H1 (cell line): ENCODE results near the gene TMEM147. TPM values are rescaled to one million over a fixed set of nuclear protein-coding genes. Genes with fewer than 3 reads are reported as not detected.

Source experiments
- CTCF ChIA-PET: fragments of 300-600 bp; sonication (Branson Sonifier 250); formaldehyde crosslinking; loops from one replicate; lab custom pipeline; 2021; ENCODE audit not compliant: partially characterized antibody; lab: Charles Lee
- POLR2A ChIA-PET: fragments of 300-600 bp; sonication (Branson Sonifier 250); formaldehyde crosslinking; loops from one replicate; lab custom pipeline; 2021; ENCODE audit warnings: inconsistent platforms; ENCODE audit not compliant: partially characterized antibody; lab: Charles Lee
- DNase-seq, 2 experiments: peaks; one replicate each; pipeline versions ENCODE4 v3.0.0 to v3.0.0-alpha.2; 2010 to 2022; ENCODE audit warnings: low spot score in 2 of 2, low read depth in 1 of 2, mixed read lengths in 1 of 2
- FAIRE-seq: peaks from 2 replicates; lab custom pipeline; 2011; peaks lifted over from hg19 to GRCh38; lab: Jason Lieb, UNC
- H2AFZ ChIP-seq: 2 replicates; pipeline ENCODE4 v1.8.1; 2012; ENCODE audit warnings: low read length, inconsistent platforms
- H2AK5ac ChIP-seq: 2 replicates; pipeline ENCODE4 v1.6.1; 2013; ENCODE audit warnings: low read depth, low read length
- H2BK120ac ChIP-seq: replicated peaks from 2 replicates; pipeline ENCODE3; 2013; ENCODE audit warnings: low read depth, low read length, inconsistent platforms
- H2BK12ac ChIP-seq: 2 replicates; pipeline ENCODE4 v1.6.1; 2013; ENCODE audit warnings: low read depth, low read length
- H2BK15ac ChIP-seq: 2 replicates; pipeline ENCODE4 v1.6.1; 2013; ENCODE audit warnings: low read length
- H2BK20ac ChIP-seq: 2 replicates; pipeline ENCODE4 v1.6.1; 2013; ENCODE audit warnings: low read length
- H2BK5ac ChIP-seq: 2 replicates; pipeline ENCODE4 v1.6.1; 2013; ENCODE audit warnings: low read depth, low read length
- H3K14ac ChIP-seq: 2 replicates; pipeline ENCODE4 v1.6.1; 2013; ENCODE audit warnings: inconsistent platforms; ENCODE audit not compliant: insufficient read length
- H3K18ac ChIP-seq: 2 replicates; pipeline ENCODE4 v1.6.1; 2013; ENCODE audit warnings: low read length; ENCODE audit errors: extremely low read depth
- H3K23ac ChIP-seq: 2 replicates; pipeline ENCODE4 v1.6.1; 2013; ENCODE audit warnings: inconsistent platforms; ENCODE audit not compliant: insufficient read length
- H3K23me2 ChIP-seq: 2 replicates; pipeline ENCODE4 v1.6.1; 2013; ENCODE audit warnings: low read depth, low read length
- H3K27ac ChIP-seq: 2 replicates; pipeline ENCODE4 v1.6.1; 2011; ENCODE audit warnings: low read depth, low read length, inconsistent platforms
- H3K27me3 ChIP-seq, 4 experiments: replicated peaks in 1 of 4; 1 replicate in 1 of 4; 2 replicates in 3 of 4; pipeline versions ENCODE4 v1.6.1 to v1.8.1; 2011 to 2013; ENCODE audit warnings: low read length in 3 of 4, mild to moderate bottlenecking in 3 of 4, inconsistent platforms in 2 of 4, mixed read lengths in 2 of 4, moderate library complexity in 1 of 4; ENCODE audit not compliant: control insufficient read depth in 3 of 4, insufficient read depth in 3 of 4; ENCODE audit errors: extremely low read depth in 1 of 4
- H3K36me3 ChIP-seq, 4 experiments: 2 replicates each; pipeline versions ENCODE4 v1.6.1 to v1.8.1; 2011 to 2013; ENCODE audit warnings: mild to moderate bottlenecking in 4 of 4, low read length in 3 of 4, moderate library complexity in 2 of 4, control low read depth in 1 of 4, inconsistent platforms in 1 of 4; ENCODE audit not compliant: insufficient read depth in 4 of 4, control insufficient read depth in 2 of 4
- H3K4ac ChIP-seq: replicated peaks from 2 replicates; pipeline ENCODE3; 2013; ENCODE audit warnings: low read length, low read depth, mixed read lengths, inconsistent platforms; ENCODE audit not compliant: insufficient read length
- H3K4me1 ChIP-seq, 4 experiments: replicated peaks in 1 of 4; 1 replicate in 1 of 4; 2 replicates in 3 of 4; pipeline versions ENCODE4 v1.6.1 to v1.8.1; 2011 to 2013; ENCODE audit warnings: low read length in 3 of 4, inconsistent platforms in 2 of 4, mixed read lengths in 1 of 4; ENCODE audit not compliant: insufficient read depth in 4 of 4, control insufficient read depth in 3 of 4
- H3K4me2 ChIP-seq, 2 experiments: 2 replicates each; pipeline versions ENCODE4 v1.6.1 to v1.8.1; 2011 to 2013; ENCODE audit warnings: low read depth in 2 of 2, low read length in 2 of 2, control low read depth in 1 of 2, inconsistent platforms in 1 of 2, mild to moderate bottlenecking in 1 of 2; ENCODE audit not compliant: insufficient read depth in 1 of 2
- H3K4me3 ChIP-seq, 4 experiments: fragments of 200-600, 300-600 bp in 1 of 4; sonication (generic), shearing (Covaris generic), sonication (Bioruptor Twin) in 1 of 4; 2 replicates each; pipeline versions ENCODE4 v1.5.1 to v1.8.1; 2011 to 2016; ENCODE audit warnings: low read length in 4 of 4, low read depth in 3 of 4, control low read depth in 2 of 4, inconsistent platforms in 2 of 4, mild to moderate bottlenecking in 2 of 4, mixed read lengths in 1 of 4, moderate library complexity in 1 of 4; ENCODE audit not compliant: insufficient read depth in 2 of 4; ENCODE audit errors: extremely low read depth in 1 of 4
- H3K56ac ChIP-seq: replicated peaks from 2 replicates; pipeline ENCODE3; 2013; ENCODE audit warnings: low read depth, mild to moderate bottlenecking, mixed read lengths, low read length, inconsistent platforms; ENCODE audit not compliant: insufficient read length
- H3K79me1 ChIP-seq: 2 replicates; pipeline ENCODE4 v1.6.1; 2013; ENCODE audit warnings: low read depth, low read length, control low read depth
- H3K79me2 ChIP-seq, 2 experiments: 2 replicates each; pipeline versions ENCODE4 v1.6.1 to v1.8.1; 2012 to 2013; ENCODE audit warnings: low read length in 2 of 2, mild to moderate bottlenecking in 2 of 2, inconsistent platforms in 1 of 2; ENCODE audit not compliant: insufficient read depth in 2 of 2, control insufficient read depth in 1 of 2
- H3K9ac ChIP-seq, 4 experiments: replicated peaks in 1 of 4; 1 replicate in 1 of 4; 2 replicates in 3 of 4; pipeline versions ENCODE4 v1.6.1 to v1.8.1; 2011 to 2013; ENCODE audit warnings: low read depth in 3 of 4, low read length in 3 of 4, control low read depth in 2 of 4, mild to moderate bottlenecking in 2 of 4, moderate library complexity in 2 of 4, inconsistent platforms in 1 of 4; ENCODE audit errors: extremely low read depth in 1 of 4
- H3K9me3 ChIP-seq, 2 experiments: 2 replicates each; pipeline versions ENCODE4 v1.6.1 to v1.8.1; 2012 to 2013; ENCODE audit warnings: mild to moderate bottlenecking in 2 of 2, moderate library complexity in 2 of 2, control low read depth in 1 of 2, inconsistent platforms in 1 of 2, low read depth in 1 of 2, low read length in 1 of 2, mixed read lengths in 1 of 2; ENCODE audit not compliant: insufficient read depth in 2 of 2
- H4K20me1 ChIP-seq, 2 experiments: replicated peaks in 1 of 2; 2 replicates each; pipeline versions ENCODE3 to v1.8.1; 2011 to 2013; ENCODE audit warnings: inconsistent platforms in 2 of 2, low read length in 2 of 2, mild to moderate bottlenecking in 1 of 2; ENCODE audit not compliant: insufficient read depth in 2 of 2, control insufficient read depth in 1 of 2
- H4K5ac ChIP-seq: 2 replicates; pipeline ENCODE4 v1.6.1; 2013; ENCODE audit warnings: low read length, low read depth, mixed read lengths, inconsistent platforms; ENCODE audit not compliant: insufficient read length
- H4K8ac ChIP-seq: 2 replicates; pipeline ENCODE4 v1.8.0; 2013; ENCODE audit warnings: mild to moderate bottlenecking, moderate library complexity, low read length, inconsistent platforms; ENCODE audit not compliant: insufficient read depth; ENCODE audit errors: extremely low read depth
- H4K91ac ChIP-seq: replicated peaks from 2 replicates; pipeline ENCODE3; 2013; ENCODE audit warnings: low read length, mixed read lengths, inconsistent platforms; ENCODE audit not compliant: insufficient read length
- ASH2L ChIP-seq: fragments of 200-600, 300-600 bp; sonication (generic); IDR thresholded peaks from one replicate; pipeline ENCODE4 v1.7.1; 2017; ENCODE audit warnings: low read length
- BACH1 ChIP-seq: IDR thresholded peaks from 2 replicates; pipeline ENCODE4 v1.6.1; 2012; ENCODE audit warnings: low read length, improper control_type of control experiment
- CEBPB ChIP-seq: IDR thresholded peaks from 2 replicates; pipeline ENCODE4 v1.6.1; 2012; ENCODE audit warnings: low read depth, low read length
- CHD1 ChIP-seq: IDR thresholded peaks from 2 replicates; pipeline ENCODE4 v1.6.1; 2012; ENCODE audit warnings: low read depth, low read length, improper control_type of control experiment
- E2F6 ChIP-seq: IDR thresholded peaks from 2 replicates; pipeline ENCODE4 v1.6.1; 2012; ENCODE audit warnings: inconsistent platforms
- EZH2 ChIP-seq: fragments of 200-600 bp; sonication (generic); IDR thresholded peaks from 2 replicates; pipeline ENCODE4 v1.7.1; 2012; ENCODE audit warnings: low read depth, mild to moderate bottlenecking, moderate library complexity, low read length, inconsistent platforms; ENCODE audit not compliant: severe bottlenecking
- FOSL1 ChIP-seq: IDR thresholded peaks from 2 replicates; pipeline ENCODE4 v1.6.1; 2011; ENCODE audit warnings: mild to moderate bottlenecking, low read depth, low read length, moderate library complexity; ENCODE audit not compliant: insufficient read depth
- JUND ChIP-seq: IDR thresholded peaks from 2 replicates; pipeline ENCODE4 v1.6.1; 2011; ENCODE audit warnings: mild to moderate bottlenecking, improper control_type of control experiment, low read length
- PHF8 ChIP-seq: fragments of 200-600 bp; sonication (generic); conservative IDR thresholded peaks from 2 replicates; pipeline ENCODE4 v1.7.1; 2012; ENCODE audit warnings: low read depth, mild to moderate bottlenecking, inconsistent platforms, low read length, moderate library complexity
- POU5F1 ChIP-seq: IDR thresholded peaks from 2 replicates; pipeline ENCODE4 v1.6.1; 2011; ENCODE audit warnings: low read depth, mild to moderate bottlenecking, low read length, moderate library complexity
- SIRT6 ChIP-seq: IDR thresholded peaks from one replicate; pipeline ENCODE4 v1.7.1; 2012; ENCODE audit warnings: low read length, inconsistent platforms
- SIX5 ChIP-seq: IDR thresholded peaks from 2 replicates; pipeline ENCODE4 v1.6.1; 2011; ENCODE audit warnings: mild to moderate bottlenecking, low read depth, low read length
- SP2 ChIP-seq: IDR thresholded peaks from 2 replicates; pipeline ENCODE4 v1.6.1; 2012; ENCODE audit warnings: mild to moderate bottlenecking, low read length, inconsistent platforms
- TEAD4 ChIP-seq: IDR thresholded peaks from 2 replicates; pipeline ENCODE4 v1.6.1; 2012; ENCODE audit warnings: low read depth, low read length, inconsistent platforms, mixed read lengths
- WGBS, 2 experiments: shearing (Covaris generic) in 1 of 2; methylation state at CpG; one replicate each; pipeline versions ENCODE4 v1.1.6 to v1.1.7; 2013 to 2015; ENCODE audit warnings: low lambda C conversion rate in 2 of 2, mixed read lengths in 2 of 2, inconsistent platforms in 1 of 2, low coverage in 1 of 2, missing lambda C conversion rate in 1 of 2; ENCODE audit not compliant: insufficient replicate concordance in 2 of 2, insufficient coverage in 1 of 2, insufficient read length in 1 of 2; ENCODE audit errors: extremely low coverage in 1 of 2, missing lambda C conversion rate in 1 of 2; 5-methylcytosine and 5-hydroxymethylcytosine counted together
- polyA plus RNA-seq, 7 experiments: library from polyadenylated mRNA; depleted of rRNA in 3 of 7; stranded (reverse) in 5 of 7; unstranded in 2 of 7; fragments of >200 nt in 5 of 7; fragments of 200-250 nt in 2 of 7; gene quantifications; 1 replicate in 5 of 7; 2 replicates in 1 of 7; 4 replicates in 1 of 7; pipeline versions ENCODE4 v1.2.1 to v1.2.3, GENCODE V29; 2011 to 2013; ENCODE audit warnings: missing spikeins in 2 of 7, mixed read lengths in 2 of 7
- total RNA-seq: library from RNA; stranded (reverse); fragmentation: NEBNext Ultra II Directional; extraction: Animal tissue kit (Norgen Biotek cat#: 25700); gene quantifications from 2 replicates; pipeline ENCODE4 v1.2.1, GENCODE V29; 2021

Gene TMEM147
- total and polyA plus RNA-seq, 2 of the 8 experiments (the other 6 are each of a cell fraction or from before 2014, with no cell fraction given): 159 to 418 TPM

DNA sequence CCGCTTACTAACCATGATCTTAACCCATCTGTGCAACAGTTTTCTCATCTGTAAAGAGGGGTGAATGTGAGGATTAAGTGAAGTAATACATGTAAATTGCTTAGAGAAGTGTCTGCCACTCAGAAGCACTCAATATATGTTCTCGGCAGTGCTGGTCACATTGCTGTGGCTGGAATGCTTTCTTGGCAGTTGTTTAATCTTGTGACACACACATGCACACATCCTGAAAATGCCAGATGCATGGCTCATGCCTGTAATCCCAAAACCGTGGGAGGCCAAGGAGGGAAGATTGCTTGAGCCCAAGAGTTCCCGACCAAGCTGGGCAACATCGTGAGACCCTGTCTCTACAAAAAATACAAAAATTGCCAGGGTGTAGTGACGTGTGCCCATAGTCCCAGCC lies 27.1 kb upstream of the TMEM147 start:
- no peak overlapping the region for H3K4me3 ChIP-seq
- WGBS, 2 experiments: 86% methylated on average over 6 of the region's 6 CpGs; no CpG with 5 or more reads in 1 of the 2 experiments
- no peak overlapping the region for H3K27ac ChIP-seq
- no peak overlapping the region for H2BK120ac ChIP-seq
- H3K4me2 ChIP-seq: no peak overlapping the region
- no peak overlapping the region for H2BK20ac ChIP-seq
- H3K23me2 ChIP-seq: peaks cover 5% of the 10 kb centered on the region; the same call in 1 of the 2 replicates
- no peak overlapping the region for H3K23ac ChIP-seq
- H3K79me1 ChIP-seq: no peaks in the 10 kb centered on the region; the same call in 1 of the 2 replicates
- no peak overlapping the region for H2BK12ac ChIP-seq
- H4K91ac ChIP-seq: no peak overlapping the region
- POLR2A ChIA-PET: interaction anchor here (1.0 kb wide), 1 partner anchor 9 kb away, joined by 3 read pairs; no protein-coding TSS in a partner anchor
- H3K14ac ChIP-seq: no peak overlapping the region
- no peak overlapping the region for H4K8ac ChIP-seq
- no peak overlapping the region for H3K18ac ChIP-seq
- H2BK15ac ChIP-seq: no peak overlapping the region
- H2BK5ac ChIP-seq: no peak overlapping the region
- DNase-seq: no peak
- H3K79me2 ChIP-seq: no peaks in the 10 kb centered on the region
- CTCF ChIA-PET: interaction anchor here (0.6 to 1.4 kb wide), 3 partner anchors 19 to 74 kb away, joined by 3 to 6 read pairs (median 3); no protein-coding TSS in a partner anchor
- H2AK5ac ChIP-seq: no peak overlapping the region
- H2AFZ ChIP-seq: no peak overlapping the region
- no peak overlapping the region for H3K4ac ChIP-seq
- no peak for FAIRE-seq
- H4K20me1 ChIP-seq: no peaks in the 10 kb centered on the region
- H3K27me3 ChIP-seq: peaks cover 0 to 5% (median 2%) of the 10 kb centered on the region in 4 experiments; a peak in 1 of 7 replicates
- peaks cover 0 to 20% (median 15%) of the 10 kb centered on the region in 4 experiments; a peak in 6 of 7 replicates for H3K4me1 ChIP-seq
- no peaks in the 10 kb centered on the region for H3K9me3 ChIP-seq
- no peak overlapping the region for H3K9ac ChIP-seq
- H4K5ac ChIP-seq: no peak overlapping the region
- no peak overlapping the region for H3K56ac ChIP-seq
- H3K36me3 ChIP-seq: no peaks in the 10 kb centered on the region
- TF ChIP-seq JUND: no peak
- no peak for TF ChIP-seq ASH2L
- TF ChIP-seq FOSL1: no peak
- TF ChIP-seq SP2: no peak
- no peak for TF ChIP-seq POU5F1
- TF ChIP-seq SIRT6: no peak
- TF ChIP-seq PHF8: no peak
- TF ChIP-seq CEBPB: no peak
- no peak for TF ChIP-seq CHD1
- TF ChIP-seq SIX5: no peak
- no peak for TF ChIP-seq TEAD4
- no peak for TF ChIP-seq EZH2
- no peak for TF ChIP-seq E2F6
- no peak for TF ChIP-seq BACH1
